Body of pancreas (tissue), 4 donors: ENCODE results near the gene CXCR6.

Experiments
- CTCF ChIP-seq, 7 experiments: fragments of 450-650 bp in 4 of 7; fragments of 200-600 bp in 3 of 7; sonication (generic) in 3 of 7; IDR thresholded peaks; one replicate each; pipeline ENCODE4 v1.5.1; 2016 to 2019; ENCODE audit warnings: antibody characterized with exemption in 7 of 7
- POLR2A ChIP-seq, 3 donors: fragments of 450-650 bp; IDR thresholded peaks; one replicate each; pipeline ENCODE4 v1.6.1; 2016; ENCODE audit warnings: antibody characterized with exemption in 3 of 3, mild to moderate bottlenecking in 2 of 3

GRCh38 chr3:45981346-45982074, 38.2 kb downstream of the CXCR6 start:
- TF ChIP-seq POLR2A (IDR thresholded peaks at IDR 0.05) (no peak), CTCF (IDR thresholded peaks at IDR 0.05) (no peak)
